ENCODE data around the gene UNC5C. TPM values are rescaled to one million over a fixed set of nuclear protein-coding genes. Genes with fewer than 3 reads are reported as not detected.

The UNC5C gene
- total RNA-seq, 2 experiments from 2014 or later: not detected

- intact Hi-C loops (cut with micrococcal nuclease): no loop called here
- no peak for TF ChIP-seq CTCF (IDR thresholded peaks at IDR 0.05)
- no peak for DNase-seq
- ChIA-PET CTCF (no interaction called here), POLR2A (no interaction called here)
- H3K27me3 Mint-ChIP-seq: no peaks in the 10 kb centered on the region
- no peaks in the 10 kb centered on the region for H3K4me1 Mint-ChIP-seq (ENCODE audit: low read depth)
- H3K4me3 Mint-ChIP-seq: no peak overlapping the region
- no peak overlapping the region for H3K27ac Mint-ChIP-seq
- H3K36me3 Mint-ChIP-seq (ENCODE audit: low read depth): no peaks in the 10 kb centered on the region
- ATAC-seq: no peak
- no peaks in the 10 kb centered on the region for H3K9me3 Mint-ChIP-seq
Observed at GRCh38 chr4:95317085-95317793, 231.5 kb downstream of the UNC5C start.

- Mint-ChIP-seq H3K36me3 (ENCODE audit: low read depth) (no peaks in the 10 kb centered on the region), H3K4me1 (ENCODE audit: low read depth) (no peaks in the 10 kb centered on the region), H3K27me3 (no peaks in the 10 kb centered on the region), H3K4me3 (no peak overlapping the region), H3K27ac (no peak overlapping the region), H3K9me3 (no peaks in the 10 kb centered on the region)
- DNase-seq: no peak
- no peak for ATAC-seq
- ChIA-PET POLR2A (no interaction called here), CTCF (no interaction called here)
- intact Hi-C loops (cut with micrococcal nuclease): no loop called here
- TF ChIP-seq CTCF (IDR thresholded peaks at IDR 0.05): no peak
Observed at GRCh38 chr4:95314573-95314972, 234.2 kb downstream of the UNC5C start.

GRCh38 chr4:95304898-95305297 lies 243.9 kb downstream of the UNC5C start:
- no peak for ATAC-seq
- DNase-seq: no peak
- Mint-ChIP-seq H3K4me3 (no peak overlapping the region), H3K9me3 (no peaks in the 10 kb centered on the region), H3K4me1 (ENCODE audit: low read depth) (no peaks in the 10 kb centered on the region), H3K27me3 (no peaks in the 10 kb centered on the region), H3K27ac (no peak overlapping the region), H3K36me3 (ENCODE audit: low read depth) (no peaks in the 10 kb centered on the region)
- POLR2A ChIA-PET: no interaction called here
- TF ChIP-seq CTCF (IDR thresholded peaks at IDR 0.05): no peak
- intact Hi-C loops (cut with micrococcal nuclease): no loop called here
- CTCF ChIA-PET: no interaction called here

GRCh38 chr4:95300304-95300703 lies 248.5 kb downstream of the UNC5C start:
- no peak for ATAC-seq
- no peak for DNase-seq
- ChIA-PET POLR2A (no interaction called here), CTCF (no interaction called here)
- Mint-ChIP-seq H3K4me1 (ENCODE audit: low read depth) (no peaks in the 10 kb centered on the region), H3K36me3 (ENCODE audit: low read depth) (no peaks in the 10 kb centered on the region), H3K4me3 (no peak overlapping the region), H3K9me3 (peaks cover 5% of the 10 kb centered on the region), H3K27ac (no peak overlapping the region), H3K27me3 (no peaks in the 10 kb centered on the region)
- intact Hi-C loops (cut with micrococcal nuclease): no loop called here
- TF ChIP-seq CTCF (IDR thresholded peaks at IDR 0.05): no peak

GRCh38 chr4:95296052-95296451 lies 252.7 kb downstream of the UNC5C start:
- no peak overlapping the region for H3K27ac Mint-ChIP-seq
- intact Hi-C loops (cut with micrococcal nuclease): no loop called here
- no peak for DNase-seq
- H3K36me3 Mint-ChIP-seq (ENCODE audit: low read depth): no peaks in the 10 kb centered on the region
- ATAC-seq: no peak
- no peak overlapping the region for H3K4me3 Mint-ChIP-seq
- TF ChIP-seq CTCF (IDR thresholded peaks at IDR 0.05): no peak
- H3K9me3 Mint-ChIP-seq: peaks cover 5% of the 10 kb centered on the region
- POLR2A ChIA-PET: no interaction called here
- no peaks in the 10 kb centered on the region for H3K27me3 Mint-ChIP-seq
- peaks cover 13% of the 10 kb centered on the region for H3K4me1 Mint-ChIP-seq (ENCODE audit: low read depth)
- CTCF ChIA-PET: no interaction called here

All from activated CD8-positive, alpha-beta T cell treated with anti-CD3 and anti-CD28 coated beads for 36 hours (primary cell).